Ascending aorta (tissue), 2 donors: Measurements from ENCODE around the gene PCMTD2. TPM values are rescaled to one million over a fixed set of nuclear protein-coding genes. Genes with fewer than 3 reads are reported as not detected.

Experiments used
- DNase-seq, 2 donors: peaks; one replicate each; pipeline ENCODE4 v3.0.0-alpha.2; 2019; ENCODE audit warnings: low spot score in 2 of 2
- H3K27ac ChIP-seq, 2 donors: fragments of 200-600 bp; sonication (generic); one replicate each; pipeline ENCODE4 v1.5.1; 2016 to 2017; ENCODE audit warnings: mild to moderate bottlenecking in 1 of 2
- H3K27me3 ChIP-seq: fragments of 200-600 bp; sonication (generic); one replicate; pipeline ENCODE4 v1.5.1; 2017
- H3K36me3 ChIP-seq, 2 donors: fragments of 200-600 bp; sonication (generic); one replicate each; pipeline ENCODE4 v1.5.1; 2016
- H3K4me1 ChIP-seq, 2 donors: fragments of 200-600 bp; sonication (generic); one replicate each; pipeline ENCODE4 v1.5.1; 2016 to 2017; ENCODE audit warnings: mild to moderate bottlenecking in 1 of 2
- H3K4me3 ChIP-seq, 2 donors: fragments of 200-600 bp; sonication (generic); one replicate each; pipeline ENCODE4 v1.5.1; 2016 to 2017; ENCODE audit warnings: mild to moderate bottlenecking in 1 of 2
- H3K9me3 ChIP-seq, 2 donors: fragments of 200-600 bp; sonication (generic); one replicate each; pipeline ENCODE4 v1.5.1; 2016
- intact Hi-C: fragments of 100-400 bp; cut with DNase I; formaldehyde crosslinking; loops from one replicate; pipeline ENCODE4 v1.15.1; 2023
- total RNA-seq: library from RNA; depleted of rRNA; stranded (reverse); fragments of >200 nt; gene quantifications from one replicate; pipeline ENCODE4 v1.1.0, GENCODE V29; 2016
- TF ChIP-seq, protein P1 (sequence below), 3 experiments: fragments of 200-600 bp in 2 of 3; fragments of 450-650 bp in 1 of 3; sonication (generic) in 2 of 3; IDR thresholded peaks; one replicate each; pipeline ENCODE4 v1.5.1; 2016 to 2019; ENCODE audit warnings: antibody characterized with exemption in 3 of 3, mild to moderate bottlenecking in 1 of 3, moderate library complexity in 1 of 3

The PCMTD2 gene
- total RNA-seq, 1 donor from 2014 or later = 30.3 TPM

GRCh38 chr20:64220891-64221527 is 34.5 kb upstream of the PCMTD2 start:
- H3K27ac ChIP-seq = no peak overlapping the region
- intact Hi-C loops = no loop called here
- no peak for DNase-seq
- TF ChIP-seq, protein P1, sequence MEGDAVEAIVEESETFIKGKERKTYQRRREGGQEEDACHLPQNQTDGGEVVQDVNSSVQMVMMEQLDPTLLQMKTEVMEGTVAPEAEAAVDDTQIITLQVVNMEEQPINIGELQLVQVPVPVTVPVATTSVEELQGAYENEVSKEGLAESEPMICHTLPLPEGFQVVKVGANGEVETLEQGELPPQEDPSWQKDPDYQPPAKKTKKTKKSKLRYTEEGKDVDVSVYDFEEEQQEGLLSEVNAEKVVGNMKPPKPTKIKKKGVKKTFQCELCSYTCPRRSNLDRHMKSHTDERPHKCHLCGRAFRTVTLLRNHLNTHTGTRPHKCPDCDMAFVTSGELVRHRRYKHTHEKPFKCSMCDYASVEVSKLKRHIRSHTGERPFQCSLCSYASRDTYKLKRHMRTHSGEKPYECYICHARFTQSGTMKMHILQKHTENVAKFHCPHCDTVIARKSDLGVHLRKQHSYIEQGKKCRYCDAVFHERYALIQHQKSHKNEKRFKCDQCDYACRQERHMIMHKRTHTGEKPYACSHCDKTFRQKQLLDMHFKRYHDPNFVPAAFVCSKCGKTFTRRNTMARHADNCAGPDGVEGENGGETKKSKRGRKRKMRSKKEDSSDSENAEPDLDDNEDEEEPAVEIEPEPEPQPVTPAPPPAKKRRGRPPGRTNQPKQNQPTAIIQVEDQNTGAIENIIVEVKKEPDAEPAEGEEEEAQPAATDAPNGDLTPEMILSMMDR (IDR thresholded peaks at IDR 0.05) = no peak
- no peaks in the 10 kb centered on the region for H3K27me3 ChIP-seq
- no peak overlapping the region for H3K4me3 ChIP-seq
- H3K4me1 ChIP-seq = no peaks in the 10 kb centered on the region
- H3K9me3 ChIP-seq = no peaks in the 10 kb centered on the region
- no peaks in the 10 kb centered on the region for H3K36me3 ChIP-seq

DNA sequence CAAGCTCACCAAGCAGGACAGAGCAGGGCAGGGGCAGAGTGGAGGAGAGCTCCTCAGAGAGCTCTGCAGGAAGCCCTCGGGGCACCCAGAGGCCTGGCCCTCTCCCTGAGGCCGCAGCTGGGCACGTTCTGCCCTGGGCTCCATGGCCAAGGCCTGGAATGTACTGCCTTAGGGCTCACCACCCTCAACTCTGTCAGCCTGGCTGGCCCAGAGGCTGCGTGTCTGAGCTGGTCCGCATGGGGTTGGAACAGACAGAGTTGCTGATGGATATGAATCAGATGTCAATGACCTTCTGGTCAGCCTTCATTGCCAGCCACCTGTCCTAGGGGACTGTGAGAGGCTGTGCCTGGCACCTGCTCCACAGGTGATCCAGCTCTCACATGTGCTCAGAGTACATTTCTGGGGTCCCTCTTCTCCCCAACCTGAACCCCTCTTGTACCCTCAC is 33.2 kb upstream of the PCMTD2 start:
- Histone ChIP-seq H3K4me1 (no peaks in the 10 kb centered on the region), H3K4me3 (no peak overlapping the region), H3K27me3 (no peaks in the 10 kb centered on the region), H3K27ac (no peak overlapping the region), H3K9me3 (no peaks in the 10 kb centered on the region), H3K36me3 (no peaks in the 10 kb centered on the region)
- TF ChIP-seq, protein P1 (IDR thresholded peaks at IDR 0.05) = no peak
- intact Hi-C loops = no loop called here
- DNase-seq = no peak

- Histone ChIP-seq H3K36me3 (no peaks in the 10 kb centered on the region), H3K27ac (no peak overlapping the region), H3K9me3 (no peaks in the 10 kb centered on the region), H3K27me3 (no peaks in the 10 kb centered on the region), H3K4me3 (no peak overlapping the region), H3K4me1 (no peaks in the 10 kb centered on the region)
- TF ChIP-seq, protein P1 (IDR thresholded peaks at IDR 0.05) = no peak
- no peak for DNase-seq
- intact Hi-C loops = no loop called here
Observed at GRCh38 chr20:64222851-64223525, 32.6 kb upstream of the PCMTD2 start.

DNA sequence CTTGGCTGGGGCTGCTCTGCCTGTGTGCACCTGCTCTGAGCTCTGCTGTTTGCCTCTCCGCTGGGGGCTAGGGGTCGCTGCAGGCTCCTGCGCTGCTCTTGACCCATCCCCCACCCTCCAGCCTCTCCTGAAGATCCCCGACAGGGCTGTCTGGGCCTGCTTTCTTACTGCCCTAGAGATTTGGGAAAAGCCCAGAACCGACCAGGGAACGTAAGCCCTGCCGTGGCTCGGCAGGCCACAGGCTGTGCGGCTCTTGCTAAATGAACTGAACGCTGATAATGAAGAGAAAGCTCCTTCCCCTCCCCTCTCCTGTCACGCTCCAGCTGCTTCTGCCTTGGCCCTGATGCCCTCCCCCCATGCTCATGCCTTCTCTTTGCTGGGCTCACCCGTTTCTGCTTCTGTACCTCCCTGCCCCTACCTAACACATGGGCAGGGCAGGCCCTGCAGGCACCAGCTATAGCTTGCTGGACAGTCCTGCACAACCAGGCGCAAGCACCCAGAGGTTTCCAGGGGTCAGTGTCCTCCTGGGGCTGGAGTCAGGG is 32.0 kb upstream of the PCMTD2 start:
- no peaks in the 10 kb centered on the region for H3K36me3 ChIP-seq
- TF ChIP-seq, protein P1 (IDR thresholded peaks at IDR 0.05) = no peak
- no peak for DNase-seq
- no peak overlapping the region for H3K27ac ChIP-seq
- H3K27me3 ChIP-seq = no peaks in the 10 kb centered on the region
- intact Hi-C loops = no loop called here
- no peaks in the 10 kb centered on the region for H3K4me1 ChIP-seq
- H3K4me3 ChIP-seq = no peak overlapping the region
- H3K9me3 ChIP-seq = no peaks in the 10 kb centered on the region

DNA sequence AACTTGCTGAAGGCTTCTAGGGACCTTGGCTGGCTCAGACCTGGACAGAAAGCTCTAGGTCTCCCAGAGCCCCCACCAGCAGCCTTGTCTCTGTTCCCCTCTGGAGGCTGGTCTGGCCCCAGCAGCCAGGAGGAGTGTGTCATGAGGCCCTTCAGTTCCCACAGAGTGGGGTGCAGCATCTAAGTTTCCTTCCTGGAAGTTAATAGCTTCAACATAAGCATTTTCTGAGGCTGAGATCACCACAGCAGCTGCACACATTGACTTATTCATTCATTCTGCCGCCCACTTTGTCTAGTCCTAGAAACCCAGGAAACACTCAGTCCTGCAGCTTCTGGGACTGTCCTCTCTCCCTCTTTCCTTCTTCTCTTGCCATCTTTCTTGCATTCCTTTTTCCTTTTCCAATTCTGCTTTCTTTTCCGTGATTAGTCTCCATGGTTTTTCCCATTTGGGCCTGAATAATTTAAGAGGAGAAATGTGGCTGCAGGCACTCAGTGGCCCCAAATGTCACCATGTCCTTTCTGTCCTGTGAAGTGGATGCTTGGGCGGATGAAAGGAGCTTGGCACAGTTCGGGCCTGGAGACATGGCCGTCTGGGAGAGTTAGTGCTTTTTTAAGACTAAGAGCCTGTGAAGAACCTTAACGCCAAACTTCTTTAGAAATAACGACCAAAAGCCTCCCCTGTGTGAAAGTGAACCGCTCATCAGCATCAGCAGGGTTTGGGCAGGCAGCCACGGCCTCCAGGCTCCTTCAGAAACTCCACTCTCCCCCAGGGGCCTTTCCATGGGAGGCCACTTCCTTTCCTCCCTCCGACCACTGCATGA is 31.0 kb upstream of the PCMTD2 start:
- DNase-seq = no peak
- Histone ChIP-seq H3K27me3 (no peaks in the 10 kb centered on the region), H3K4me1 (no peaks in the 10 kb centered on the region), H3K36me3 (no peaks in the 10 kb centered on the region), H3K4me3 (no peak overlapping the region), H3K27ac (no peak overlapping the region), H3K9me3 (no peaks in the 10 kb centered on the region)
- TF ChIP-seq, protein P1 (IDR thresholded peaks at IDR 0.05) = no peak
- intact Hi-C loops = no loop called here
